ENCODE data around the gene APP. TPM values are rescaled to one million over a fixed set of nuclear protein-coding genes. Genes with fewer than 3 reads are reported as not detected.
"Not testable (repeated sequence)": the region's sequence is repeated elsewhere in the genome, so short reads cannot be mapped to it uniquely, and the experiment has no call there.

APP gene
- total RNA-seq, 1 donor from 2014 or later, result 1,137 TPM

GRCh38 chr21:26087223-26087918 is 83.2 kb downstream of the APP start:
- no peaks in the 10 kb centered on the region for H3K9me3 Mint-ChIP-seq (ENCODE audit: unreplicated experiment)
- peaks cover 33% of the 10 kb centered on the region for H3K4me1 Mint-ChIP-seq (ENCODE audit: unreplicated experiment)
- TF ChIP-seq CTCF (IDR thresholded peaks at IDR 0.05; ENCODE audit: unreplicated experiment), result no peak
- H3K4me3 Mint-ChIP-seq (ENCODE audit: unreplicated experiment), result no peak overlapping the region
- peaks cover 5% of the 10 kb centered on the region for H3K27me3 Mint-ChIP-seq (ENCODE audit: unreplicated experiment)
- no peak for DNase-seq (ENCODE audit: low spot score)
- peaks cover 15% of the 10 kb centered on the region for H3K36me3 Mint-ChIP-seq (ENCODE audit: low read depth, unreplicated experiment)
- no peak overlapping the region for H3K27ac Mint-ChIP-seq (ENCODE audit: unreplicated experiment)

- no peak for DNase-seq (ENCODE audit: low spot score)
- peaks cover 20% of the 10 kb centered on the region for H3K36me3 Mint-ChIP-seq (ENCODE audit: low read depth, unreplicated experiment)
- H3K4me3 Mint-ChIP-seq (ENCODE audit: unreplicated experiment), result no peak overlapping the region
- H3K4me1 Mint-ChIP-seq (ENCODE audit: unreplicated experiment), result peaks cover 30% of the 10 kb centered on the region
- H3K27ac Mint-ChIP-seq (ENCODE audit: unreplicated experiment), result peak overlapping the region; percentile 77
- no peak for TF ChIP-seq CTCF (IDR thresholded peaks at IDR 0.05; ENCODE audit: unreplicated experiment)
- H3K9me3 Mint-ChIP-seq (ENCODE audit: unreplicated experiment), result no peaks in the 10 kb centered on the region
- peaks cover 4% of the 10 kb centered on the region for H3K27me3 Mint-ChIP-seq (ENCODE audit: unreplicated experiment)
Observed at GRCh38 chr21:26085882-26086281, 84.7 kb downstream of the APP start.

GRCh38 chr21:26085127-26085526 is 85.4 kb downstream of the APP start:
- H3K36me3 Mint-ChIP-seq (ENCODE audit: low read depth, unreplicated experiment), result peaks cover 20% of the 10 kb centered on the region
- H3K27ac Mint-ChIP-seq (ENCODE audit: unreplicated experiment), result no peak overlapping the region

GRCh38 chr21:26082549-26082948 is 88.0 kb downstream of the APP start:
- H3K9me3 Mint-ChIP-seq (ENCODE audit: unreplicated experiment), result no peaks in the 10 kb centered on the region
- H3K4me1 Mint-ChIP-seq (ENCODE audit: unreplicated experiment), result peaks cover 41% of the 10 kb centered on the region
- H3K27ac Mint-ChIP-seq (ENCODE audit: unreplicated experiment), result peak overlapping the region; percentile 83
- H3K4me3 Mint-ChIP-seq (ENCODE audit: unreplicated experiment), result peak overlapping the region; percentile 0
- H3K27me3 Mint-ChIP-seq (ENCODE audit: unreplicated experiment), result peaks cover 4% of the 10 kb centered on the region
- TF ChIP-seq CTCF (IDR thresholded peaks at IDR 0.05; ENCODE audit: unreplicated experiment), result no peak
- peaks cover 9% of the 10 kb centered on the region for H3K36me3 Mint-ChIP-seq (ENCODE audit: low read depth, unreplicated experiment)
- no peak for DNase-seq (ENCODE audit: low spot score)

More at GRCh38 chr21:26085127-26085526, 85.4 kb downstream of the APP start:
- peaks cover 30% of the 10 kb centered on the region for H3K4me1 Mint-ChIP-seq (ENCODE audit: unreplicated experiment)
- DNase-seq (ENCODE audit: low spot score), result no peak
- TF ChIP-seq CTCF (IDR thresholded peaks at IDR 0.05; ENCODE audit: unreplicated experiment), result no peak
- H3K9me3 Mint-ChIP-seq (ENCODE audit: unreplicated experiment), result no peaks in the 10 kb centered on the region
- H3K4me3 Mint-ChIP-seq (ENCODE audit: unreplicated experiment), result no peak overlapping the region
- peaks cover 2% of the 10 kb centered on the region for H3K27me3 Mint-ChIP-seq (ENCODE audit: unreplicated experiment)

- Mint-ChIP-seq H3K36me3 (ENCODE audit: low read depth, unreplicated experiment) (peaks cover 12% of the 10 kb centered on the region), H3K4me1 (ENCODE audit: unreplicated experiment) (peaks cover 48% of the 10 kb centered on the region), H3K27ac (ENCODE audit: unreplicated experiment) (peak overlapping the region; percentile 79)
- not testable (repeated sequence) for DNase-seq (ENCODE audit: low spot score); H3K4me3 Mint-ChIP-seq (ENCODE audit: unreplicated experiment); H3K27me3 Mint-ChIP-seq (ENCODE audit: unreplicated experiment); H3K9me3 Mint-ChIP-seq (ENCODE audit: unreplicated experiment)
Observed at GRCh38 chr21:26081175-26081760, 89.3 kb downstream of the APP start.
